Loucy (cell line): ENCODE measurements around the gene MICAL2.
A peak's percentile ranks its signal among the peaks of the same experiment; 100 is the strongest.

Source experiments
- H2AFZ ChIP-seq: fragments of 200-600 bp; sonication (generic); 2 replicates; pipeline ENCODE4 v1.6.0; 2016; ENCODE audit warnings: antibody characterized with exemption, mild to moderate bottlenecking, low read length, moderate library complexity
- H3F3A ChIP-seq: fragments of 200-600 bp; 2 replicates; pipeline ENCODE4 v1.6.0; 2016; ENCODE audit warnings: antibody characterized with exemption, low read depth, mild to moderate bottlenecking
- H3K27me3 ChIP-seq: fragments of 200-600 bp; sonication (generic); 2 replicates; pipeline ENCODE4 v1.6.1; 2014; ENCODE audit warnings: low read length, mild to moderate bottlenecking; ENCODE audit not compliant: insufficient read depth, poor library complexity, severe bottlenecking
- H3K36me3 ChIP-seq: fragments of 200-600 bp; sonication (generic); 2 replicates; pipeline ENCODE4 v1.6.1; 2016; ENCODE audit warnings: low read length; ENCODE audit not compliant: insufficient read depth
- H3K4me1 ChIP-seq: fragments of 200-600 bp; sonication (generic); 2 replicates; pipeline ENCODE4 v1.5.1; 2014; ENCODE audit warnings: low read length, mild to moderate bottlenecking; ENCODE audit not compliant: insufficient read depth, poor library complexity, severe bottlenecking
- H3K4me2 ChIP-seq: fragments of 200-600 bp; sonication (generic); 2 replicates; pipeline ENCODE4 v1.6.0; 2014; ENCODE audit warnings: antibody characterized with exemption, low read length, low read depth, mild to moderate bottlenecking; ENCODE audit not compliant: poor library complexity, severe bottlenecking
- H3K4me3 ChIP-seq: fragments of 200-600 bp; sonication (generic); 2 replicates; pipeline ENCODE4 v1.5.1; 2014; ENCODE audit warnings: low read length, mild to moderate bottlenecking, mixed read lengths; ENCODE audit not compliant: poor library complexity, severe bottlenecking
- H3K79me2 ChIP-seq: fragments of 200-600 bp; sonication (generic); 2 replicates; pipeline ENCODE4 v1.6.1; 2014; ENCODE audit warnings: low read length; ENCODE audit not compliant: insufficient read depth
- H3K9ac ChIP-seq: fragments of 200-600 bp; sonication (generic); 2 replicates; pipeline ENCODE4 v1.6.0; 2014; ENCODE audit warnings: mild to moderate bottlenecking, low read depth, low read length, moderate library complexity; ENCODE audit not compliant: poor library complexity, severe bottlenecking
- H3K9me2 ChIP-seq: fragments of 200-600 bp; sonication (generic); replicated peaks from 2 replicates; pipeline ENCODE4 v1.6.1; 2016; ENCODE audit warnings: low read depth, low read length, mixed read lengths
- H3K9me3 ChIP-seq: fragments of 200-600 bp; sonication (generic); 2 replicates; pipeline ENCODE4 v1.6.1; 2014; ENCODE audit warnings: mild to moderate bottlenecking, antibody characterized with exemption, low read length, low read depth; ENCODE audit not compliant: insufficient read depth
- H4K20me1 ChIP-seq: fragments of 200-600 bp; sonication (generic); 2 replicates; pipeline ENCODE4 v1.6.0; 2014; ENCODE audit warnings: antibody characterized with exemption, low read length, mild to moderate bottlenecking; ENCODE audit not compliant: insufficient read depth, poor library complexity, severe bottlenecking
- EZH2phosphoT487 ChIP-seq: fragments of 200-600 bp; IDR thresholded peaks from 2 replicates; pipeline ENCODE4 v1.6.1; 2018; ENCODE audit warnings: antibody characterized with exemption, mild to moderate bottlenecking, moderate library complexity, borderline replicate concordance
- TF ChIP-seq, protein P1 (sequence below): fragments of 200-600 bp; sonication (generic); conservative IDR thresholded peaks from 2 replicates; pipeline ENCODE4 v1.5.1; 2014; ENCODE audit warnings: mild to moderate bottlenecking, antibody characterized with exemption, low read length

MICAL2 gene

GRCh38 chr11:12098601-12099000, 11.8 kb upstream of the MICAL2 start:
- peaks cover 48% of the 10 kb centered on the region for H3K4me1 ChIP-seq
- no peaks in the 10 kb centered on the region for H3K36me3 ChIP-seq
- no peak overlapping the region for H3K9ac ChIP-seq
- TF ChIP-seq, protein P1, sequence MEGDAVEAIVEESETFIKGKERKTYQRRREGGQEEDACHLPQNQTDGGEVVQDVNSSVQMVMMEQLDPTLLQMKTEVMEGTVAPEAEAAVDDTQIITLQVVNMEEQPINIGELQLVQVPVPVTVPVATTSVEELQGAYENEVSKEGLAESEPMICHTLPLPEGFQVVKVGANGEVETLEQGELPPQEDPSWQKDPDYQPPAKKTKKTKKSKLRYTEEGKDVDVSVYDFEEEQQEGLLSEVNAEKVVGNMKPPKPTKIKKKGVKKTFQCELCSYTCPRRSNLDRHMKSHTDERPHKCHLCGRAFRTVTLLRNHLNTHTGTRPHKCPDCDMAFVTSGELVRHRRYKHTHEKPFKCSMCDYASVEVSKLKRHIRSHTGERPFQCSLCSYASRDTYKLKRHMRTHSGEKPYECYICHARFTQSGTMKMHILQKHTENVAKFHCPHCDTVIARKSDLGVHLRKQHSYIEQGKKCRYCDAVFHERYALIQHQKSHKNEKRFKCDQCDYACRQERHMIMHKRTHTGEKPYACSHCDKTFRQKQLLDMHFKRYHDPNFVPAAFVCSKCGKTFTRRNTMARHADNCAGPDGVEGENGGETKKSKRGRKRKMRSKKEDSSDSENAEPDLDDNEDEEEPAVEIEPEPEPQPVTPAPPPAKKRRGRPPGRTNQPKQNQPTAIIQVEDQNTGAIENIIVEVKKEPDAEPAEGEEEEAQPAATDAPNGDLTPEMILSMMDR, result no peak
- no peak for TF ChIP-seq EZH2phosphoT487
- H2AFZ ChIP-seq, result no peak overlapping the region
- no peak overlapping the region for H3K4me3 ChIP-seq
- no peaks in the 10 kb centered on the region for H4K20me1 ChIP-seq
- no peaks in the 10 kb centered on the region for H3K79me2 ChIP-seq
- H3K9me3 ChIP-seq, result no peaks in the 10 kb centered on the region
- no peaks in the 10 kb centered on the region for H3F3A ChIP-seq
- no peaks in the 10 kb centered on the region for H3K27me3 ChIP-seq
- no peaks in the 10 kb centered on the region for H3K9me2 ChIP-seq
- H3K4me2 ChIP-seq, result peak overlapping the region; percentile 45

DNA sequence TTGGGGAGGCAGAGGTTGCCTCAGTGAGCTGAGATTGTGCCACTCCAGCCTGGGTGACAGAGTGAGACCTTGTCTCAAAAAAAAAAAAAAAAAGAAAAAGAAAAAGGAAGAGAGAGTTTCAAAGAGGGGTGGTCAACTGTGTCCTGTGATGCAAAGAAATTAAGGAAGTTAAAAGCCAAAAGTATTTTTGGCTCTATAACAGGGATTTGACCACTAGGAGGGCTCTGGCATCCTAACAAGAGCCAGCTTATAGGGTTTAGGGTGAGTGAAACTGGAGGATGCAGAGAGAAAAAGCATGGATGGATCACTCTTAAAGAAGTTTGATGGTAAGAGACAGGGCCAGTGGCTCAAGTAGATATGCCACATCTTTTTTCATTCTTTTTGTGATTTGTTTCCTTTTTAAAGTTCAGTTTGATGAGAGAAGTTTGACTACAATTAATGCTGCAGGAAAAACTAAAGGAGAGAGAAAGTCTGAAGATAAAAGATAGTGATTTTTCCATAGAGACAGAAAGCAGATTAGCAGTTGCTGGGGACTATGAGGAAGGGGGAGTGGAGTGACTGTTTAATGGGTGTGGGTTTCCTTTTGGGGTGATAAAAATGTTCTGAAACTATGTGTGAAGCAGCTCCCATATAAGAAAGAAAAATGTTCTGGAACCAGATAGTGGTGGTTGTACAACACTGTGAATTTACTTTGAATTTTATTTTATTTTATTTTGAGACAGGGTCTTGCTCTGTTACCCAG, 11.1 kb upstream of the MICAL2 start:
- H4K20me1 ChIP-seq, result no peaks in the 10 kb centered on the region
- peak overlapping the region; percentile 45 for H3K4me2 ChIP-seq
- no peak for TF ChIP-seq EZH2phosphoT487
- H3F3A ChIP-seq, result no peaks in the 10 kb centered on the region
- H3K36me3 ChIP-seq, result no peaks in the 10 kb centered on the region
- no peaks in the 10 kb centered on the region for H3K27me3 ChIP-seq
- peak overlapping the region; percentile 31 for H3K9ac ChIP-seq
- H3K79me2 ChIP-seq, result no peaks in the 10 kb centered on the region
- H2AFZ ChIP-seq, result no peak overlapping the region
- H3K9me3 ChIP-seq, result no peaks in the 10 kb centered on the region
- peaks cover 48% of the 10 kb centered on the region for H3K4me1 ChIP-seq
- peak overlapping the region; percentile 11 for H3K4me3 ChIP-seq
- no peaks in the 10 kb centered on the region for H3K9me2 ChIP-seq

DNA sequence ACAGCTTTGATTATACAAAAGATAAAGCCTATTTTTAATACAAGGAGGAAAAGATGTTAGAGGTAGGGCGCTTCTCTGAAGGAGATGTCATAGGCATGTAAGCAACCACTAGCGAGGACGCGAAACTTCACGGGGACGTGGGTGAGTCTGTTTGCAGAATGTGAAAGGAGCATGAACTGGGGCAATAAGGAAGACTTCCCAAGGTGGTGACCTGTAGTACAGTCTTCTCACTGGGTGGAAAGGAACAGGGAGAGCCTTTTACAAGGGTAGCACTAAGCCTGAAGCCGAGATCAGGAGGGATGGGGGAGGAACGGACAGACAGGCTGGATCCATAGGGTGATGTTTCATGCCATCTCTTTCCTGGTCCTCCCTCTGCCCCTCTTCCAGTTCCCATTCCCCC, 10.0 kb upstream of the MICAL2 start:
- no peaks in the 10 kb centered on the region for H3F3A ChIP-seq
- peak overlapping the region; percentile 31 for H3K9ac ChIP-seq

DNA sequence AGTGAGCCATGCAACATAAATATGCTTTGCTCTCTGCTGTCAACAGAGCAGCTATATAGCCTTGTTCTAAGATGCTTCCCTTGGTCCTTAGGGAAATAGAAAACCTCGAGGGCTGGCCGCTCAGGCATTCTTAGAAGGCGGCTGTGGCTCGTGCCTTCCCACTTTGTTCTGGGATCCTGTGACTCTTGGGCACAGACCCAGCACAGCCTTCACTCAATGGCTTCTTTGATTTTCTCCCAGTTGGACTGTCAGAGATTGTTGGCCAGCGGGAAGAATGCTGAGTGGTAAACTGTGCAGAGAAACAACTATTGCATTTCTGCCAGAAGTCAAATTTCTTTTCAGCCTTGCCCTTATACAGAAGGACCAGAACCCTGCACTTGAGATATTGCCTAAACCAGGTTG, 9.5 kb upstream of the MICAL2 start:
- no peak overlapping the region for H3K4me3 ChIP-seq
- no peak overlapping the region for H2AFZ ChIP-seq
- no peaks in the 10 kb centered on the region for H3F3A ChIP-seq
- no peaks in the 10 kb centered on the region for H3K79me2 ChIP-seq
- no peaks in the 10 kb centered on the region for H3K9me3 ChIP-seq
- H3K4me2 ChIP-seq, result no peak overlapping the region
- H3K9ac ChIP-seq, result no peak overlapping the region
- peaks cover 43% of the 10 kb centered on the region for H3K4me1 ChIP-seq
- H3K9me2 ChIP-seq, result no peaks in the 10 kb centered on the region
- no peaks in the 10 kb centered on the region for H3K27me3 ChIP-seq
- H4K20me1 ChIP-seq, result no peaks in the 10 kb centered on the region
- no peaks in the 10 kb centered on the region for H3K36me3 ChIP-seq
- TF ChIP-seq EZH2phosphoT487, result no peak
- TF ChIP-seq, protein P1, result no peak

More for the DNA sequence above, 10.0 kb upstream of the MICAL2 start:
- no peak for TF ChIP-seq EZH2phosphoT487
- Histone ChIP-seq H3K79me2 (no peaks in the 10 kb centered on the region), H4K20me1 (no peaks in the 10 kb centered on the region), H3K4me3 (no peak overlapping the region), H2AFZ (no peak overlapping the region), H3K36me3 (no peaks in the 10 kb centered on the region), H3K9me3 (no peaks in the 10 kb centered on the region), H3K9me2 (no peaks in the 10 kb centered on the region), H3K4me1 (peaks cover 41% of the 10 kb centered on the region), H3K27me3 (no peaks in the 10 kb centered on the region), H3K4me2 (no peak overlapping the region)
